HG03135 (cell line): ENCODE data around the gene EPN2.

ENCODE experiments used
- ATAC-seq: cut with Tn5 transposase; IDR thresholded peaks from one replicate; pipeline ENCODE4 v1.9.1; 2021; ENCODE audit warnings: mild to moderate bottlenecking, moderate library complexity; ENCODE audit not compliant: unreplicated experiment

Gene EPN2

GRCh38 chr17:19307521-19307920 is 70.4 kb downstream of the EPN2 start:
- no peak for ATAC-seq

DNA sequence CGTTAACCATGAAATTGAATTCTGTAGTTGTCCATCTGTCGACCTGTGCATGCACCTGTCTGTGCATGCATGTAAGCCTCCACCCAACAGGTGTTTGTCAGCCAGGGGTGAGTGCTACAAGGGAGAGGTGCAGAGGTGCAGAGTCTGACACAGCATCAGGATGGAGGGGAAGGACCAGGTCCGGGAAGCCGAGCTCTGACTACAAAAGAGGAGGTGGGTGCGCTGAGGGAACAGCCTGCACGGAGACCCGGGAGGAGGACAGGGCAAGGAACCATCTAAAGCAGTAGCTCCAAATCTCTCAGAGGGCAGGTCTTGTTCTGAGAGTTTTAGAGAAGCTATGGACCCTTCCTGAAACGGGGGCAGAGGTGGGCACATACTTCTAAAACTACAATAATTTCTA is 71.2 kb downstream of the EPN2 start:
- no peak for ATAC-seq

GRCh38 chr17:19309701-19310100 is 72.5 kb downstream of the EPN2 start:
- no peak for ATAC-seq

DNA sequence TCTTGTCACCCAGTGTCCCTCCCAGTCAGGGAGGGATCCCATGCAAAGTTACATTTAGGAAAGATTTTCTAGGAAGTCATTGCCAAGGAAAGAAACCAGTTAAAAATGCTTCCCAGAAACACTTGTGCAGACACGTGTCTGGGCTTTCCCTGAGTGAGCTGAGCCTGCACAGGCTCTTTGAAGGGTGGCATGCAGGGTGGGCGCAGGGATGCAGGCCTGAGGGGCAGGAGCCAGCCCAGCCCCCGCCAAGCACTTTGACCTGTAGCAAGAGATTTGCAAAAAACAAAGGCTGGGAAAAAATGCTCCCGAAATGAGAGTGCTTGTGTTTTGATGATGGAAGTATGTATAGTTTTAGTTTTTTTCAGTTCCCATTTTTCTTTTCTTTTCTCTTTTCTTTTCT is 73.0 kb downstream of the EPN2 start:
- no peak for ATAC-seq

DNA sequence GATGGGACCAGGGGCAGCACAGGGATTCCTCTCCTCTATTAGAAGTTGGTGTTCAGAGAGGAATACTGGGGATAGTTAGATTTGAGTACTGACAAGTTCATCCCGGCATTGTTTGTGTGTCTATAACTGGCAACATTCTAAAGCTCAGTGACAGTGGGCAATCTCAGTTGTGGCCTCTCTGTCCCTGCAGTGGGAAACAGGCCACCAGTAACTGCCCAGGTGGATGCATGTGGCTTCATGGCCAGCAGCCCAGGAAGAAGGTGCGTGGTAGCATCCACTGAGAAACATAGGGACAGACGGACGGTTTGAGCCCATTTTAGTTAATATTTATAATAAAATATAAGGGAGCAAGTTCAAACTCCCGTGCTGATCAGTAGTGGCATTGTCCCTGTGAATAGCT is 73.8 kb downstream of the EPN2 start:
- ATAC-seq, result no peak

DNA sequence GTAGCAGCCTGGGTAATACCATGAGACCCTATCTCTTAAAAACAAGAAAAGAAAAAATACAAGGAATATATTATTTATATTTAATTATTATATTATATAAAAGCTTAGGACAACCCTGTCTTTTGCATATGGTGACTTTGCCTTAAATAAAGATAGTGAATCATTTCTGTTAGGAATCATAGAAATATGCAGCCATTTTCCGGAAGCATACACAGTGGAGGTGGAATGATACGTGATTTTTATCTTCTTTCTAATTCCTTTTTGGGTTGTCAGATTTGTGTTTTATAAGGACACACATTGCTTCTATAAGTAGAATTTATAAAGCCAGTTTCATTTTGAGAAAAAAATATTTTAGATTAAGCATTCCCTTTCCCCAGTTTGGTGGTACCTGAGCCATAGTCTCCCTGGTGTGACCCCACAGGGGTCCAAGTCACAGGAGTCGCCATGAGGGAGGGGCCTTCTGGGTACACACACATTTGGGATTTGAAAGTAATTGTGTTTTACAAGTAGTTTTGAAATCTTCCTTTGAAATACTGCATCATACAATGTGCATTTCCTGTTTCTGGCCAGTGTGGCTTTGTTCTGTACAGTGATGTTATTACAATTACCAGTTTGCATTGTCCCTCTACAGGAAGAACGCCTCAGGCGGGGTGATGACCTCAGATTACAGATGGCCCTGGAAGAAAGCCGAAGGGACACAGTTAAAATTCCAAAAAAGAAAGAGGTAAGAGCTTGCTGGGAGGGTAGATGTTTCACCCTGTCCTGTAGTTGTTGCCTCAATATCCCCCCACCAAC is 74.5 kb downstream of the EPN2 start:
- ATAC-seq, result no peak

DNA sequence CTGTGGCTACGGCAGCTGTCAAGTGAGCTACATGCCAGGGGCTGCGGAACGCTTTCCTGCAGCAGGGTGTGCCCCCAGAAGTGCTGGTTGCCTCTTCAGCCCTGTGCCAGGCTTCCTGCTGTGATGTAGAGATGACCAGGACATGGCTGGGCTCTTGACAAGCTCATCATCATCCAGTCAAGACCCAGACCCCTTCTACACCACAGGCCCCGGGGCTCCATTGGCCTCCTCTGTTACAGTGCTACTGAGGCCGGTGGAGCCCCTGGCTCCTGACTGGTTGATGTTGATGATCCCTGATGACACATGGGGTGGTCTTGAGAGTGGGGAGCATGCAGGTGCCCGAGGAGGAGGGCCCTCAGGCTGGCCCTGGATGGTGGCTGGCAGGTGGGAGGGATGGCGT is 75.2 kb downstream of the EPN2 start:
- ATAC-seq, result no peak

- ATAC-seq, result no peak
These were observed 76.0 kb downstream of the EPN2 start for GRCh38 chr17:19313066-19313745.

- ATAC-seq, result no peak
These were observed 76.8 kb downstream of the EPN2 start for GRCh38 chr17:19313746-19314651.

- ATAC-seq, result no peak
These were observed 77.9 kb downstream of the EPN2 start for GRCh38 chr17:19315104-19315503.

- ATAC-seq, result no peak
These were observed 79.7 kb downstream of the EPN2 start for GRCh38 chr17:19316761-19317358.

DNA sequence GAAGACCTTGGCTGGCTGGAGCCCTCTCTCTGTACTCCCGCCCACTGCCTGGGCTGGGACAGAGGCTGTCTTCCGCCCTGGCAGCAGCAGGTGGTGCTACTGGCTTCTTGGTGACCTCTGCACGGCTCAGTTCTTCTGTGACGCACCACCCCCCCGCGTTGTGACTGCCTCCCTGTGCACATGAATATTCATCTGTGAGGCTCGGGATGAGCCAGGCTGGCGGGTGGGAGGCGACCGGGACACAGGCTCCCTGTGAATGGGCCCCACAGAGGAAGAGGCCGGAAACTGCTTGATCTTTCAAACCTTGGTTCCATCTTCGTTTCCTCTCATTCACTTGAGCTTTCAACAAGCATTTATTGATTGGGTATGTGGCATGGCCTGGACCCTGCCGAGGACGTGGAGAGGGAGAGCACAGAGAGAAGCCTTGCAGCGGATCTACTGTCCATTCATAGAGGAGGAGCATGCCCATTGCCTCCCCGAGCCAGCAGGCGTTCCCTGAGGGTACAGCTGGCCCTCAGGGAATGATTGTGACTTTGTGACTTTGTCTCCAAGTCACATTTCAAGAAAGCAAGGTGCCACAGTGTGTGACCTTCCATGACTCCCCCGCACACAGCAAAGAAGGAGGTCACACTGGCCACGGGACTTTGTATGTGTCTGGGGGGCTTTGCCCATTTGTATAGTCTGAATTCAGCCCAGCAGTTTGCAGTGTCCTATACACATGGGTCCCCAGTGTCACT is 80.4 kb downstream of the EPN2 start:
- ATAC-seq, result no peak

GRCh38 chr17:19318611-19319010 is 81.4 kb downstream of the EPN2 start:
- no peak for ATAC-seq

DNA sequence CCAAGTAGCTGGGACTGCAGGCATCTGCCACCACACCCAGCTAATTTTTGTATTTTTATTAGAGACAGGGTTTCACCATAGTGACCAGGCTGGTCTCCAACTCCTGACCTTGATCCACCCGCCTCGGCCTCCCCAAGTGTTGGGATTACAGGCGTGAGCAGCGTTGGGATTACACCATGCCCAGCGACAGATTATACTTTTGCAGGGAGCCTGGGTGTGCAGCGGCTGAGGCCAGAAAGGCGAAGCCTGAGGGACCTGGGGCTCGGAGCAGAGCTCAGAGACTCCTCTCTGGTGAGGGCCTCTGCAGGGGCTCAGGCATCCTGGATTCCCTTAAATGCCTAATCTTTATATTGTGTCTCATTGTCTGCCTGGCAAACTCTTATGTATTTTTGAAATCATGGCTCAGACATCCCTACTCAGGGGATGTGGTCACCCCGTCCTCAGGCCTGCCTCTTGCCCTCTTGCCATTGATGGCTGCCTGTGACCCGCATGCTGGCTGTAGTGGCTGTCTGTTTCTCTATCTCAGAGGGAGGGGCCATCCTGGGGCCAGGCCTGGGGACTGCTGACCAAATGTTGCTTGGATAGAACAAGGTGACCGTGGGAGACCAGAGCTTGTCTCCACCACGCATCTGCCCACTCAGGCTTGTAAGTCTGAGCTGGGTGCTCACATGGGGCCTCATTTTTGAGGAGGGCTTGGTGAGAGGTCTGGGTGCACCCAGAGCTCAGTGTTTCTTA is 82.8 kb downstream of the EPN2 start:
- no peak for ATAC-seq

DNA sequence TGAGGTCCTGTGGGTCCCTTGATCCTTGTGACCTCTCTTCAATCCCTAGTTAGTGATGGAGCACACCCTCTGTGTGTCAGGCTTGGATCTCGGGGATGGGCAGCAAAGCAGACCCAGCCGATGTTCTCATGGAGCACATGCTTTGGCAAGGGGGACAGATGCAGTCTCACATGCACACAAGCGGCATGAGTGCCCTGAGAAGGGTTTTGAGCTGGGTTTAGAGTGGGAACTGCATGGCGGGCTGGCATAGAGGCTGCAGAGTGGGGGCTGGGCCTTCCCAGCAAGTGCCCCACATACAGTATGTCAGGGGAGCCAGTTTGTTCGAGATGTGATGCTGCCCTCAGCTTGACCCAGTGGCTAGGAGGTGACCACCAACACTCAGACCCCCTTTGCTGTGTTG is 83.7 kb downstream of the EPN2 start:
- no peak for ATAC-seq

DNA sequence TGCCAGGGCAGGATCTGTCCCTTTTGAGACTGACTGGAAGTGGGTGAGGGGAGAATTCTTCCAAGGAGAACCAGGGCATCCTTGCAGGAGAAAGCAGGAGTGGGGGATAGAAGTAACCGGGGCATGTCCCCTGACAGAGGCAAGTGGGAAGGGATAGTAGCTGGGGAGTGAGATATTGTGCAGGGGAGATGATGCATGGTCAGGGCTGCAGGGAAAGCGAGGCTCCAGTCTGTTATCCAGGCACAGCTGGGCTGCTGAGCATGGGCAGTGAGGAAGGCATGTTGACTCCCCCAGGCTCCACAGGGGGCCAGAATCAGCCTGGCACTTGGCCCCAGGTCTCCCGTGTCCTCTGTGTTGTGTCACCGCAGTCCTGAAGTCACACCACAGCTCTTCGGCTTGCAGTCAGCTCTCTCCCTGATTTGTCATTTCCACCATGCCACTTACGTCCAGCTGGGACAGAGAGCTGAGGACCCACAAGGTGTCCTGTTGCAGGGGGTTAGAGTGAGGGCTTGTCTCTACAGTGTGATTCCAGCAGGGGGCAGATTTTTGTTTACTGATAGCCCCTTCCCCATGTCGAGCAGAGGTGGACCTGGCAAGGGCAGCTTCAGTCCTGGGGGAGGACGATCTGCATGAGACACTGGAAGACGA is 84.4 kb downstream of the EPN2 start:
- ATAC-seq, result no peak

GRCh38 chr17:19322129-19322505 is 85.0 kb downstream of the EPN2 start:
- ATAC-seq, result no peak

DNA sequence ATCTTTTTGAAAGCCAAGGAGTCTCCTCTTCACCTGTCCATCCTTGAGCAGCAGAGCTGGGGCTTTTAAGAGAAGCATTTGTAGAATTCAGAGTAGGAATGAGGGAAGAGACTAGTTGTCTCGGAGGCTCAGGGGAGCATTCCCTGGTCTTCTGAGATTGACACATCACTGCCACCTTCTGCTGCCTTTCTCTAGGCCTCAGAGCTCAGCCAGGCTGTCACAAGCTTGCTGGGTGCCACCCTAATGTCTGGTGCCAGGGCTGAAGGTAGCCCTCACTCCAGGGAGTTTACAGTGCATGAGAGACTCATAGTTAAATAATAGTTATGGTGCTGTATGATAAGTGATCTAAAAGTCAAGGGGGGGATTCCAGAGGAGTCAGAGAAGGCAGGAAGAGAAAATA is 85.7 kb downstream of the EPN2 start:
- ATAC-seq, result no peak

GRCh38 chr17:19325542-19325941 is 88.4 kb downstream of the EPN2 start:
- no peak for ATAC-seq
